Left lung (tissue), 10 donors: ENCODE results near the gene AGAP1. TPM values are rescaled to one million over a fixed set of nuclear protein-coding genes. Genes with fewer than 3 reads are reported as not detected.
A peak's percentile ranks its signal among the peaks of the same experiment; 100 is the strongest.

ENCODE experiments used
- ATAC-seq: fragments of 200-7000 bp; cut with Tn5 transposase; one replicate; pipeline ENCODE4 v1.9.1; 2020; ENCODE audit warnings: moderate library complexity
- DNase-seq, 4 donors: peaks; one replicate each; pipeline ENCODE4 v3.0.0-alpha.2; 2013 to 2020
- H3K27ac ChIP-seq, 2 donors: fragments of 200-600 bp; sonication (generic) in 1 of 2; one replicate each; pipeline versions ENCODE4 v1.5.0 to v1.8.0; 2020 to 2021
- H3K27me3 ChIP-seq, 2 donors: fragments of 200-600 bp; sonication (generic) in 1 of 2; one replicate each; pipeline versions ENCODE4 v1.5.0 to v1.8.0; 2020 to 2021
- H3K36me3 ChIP-seq, 2 donors: fragments of 200-600 bp; sonication (generic) in 1 of 2; one replicate each; pipeline versions ENCODE4 v1.5.0 to v1.8.0; 2020 to 2021
- H3K4me1 ChIP-seq, 2 donors: fragments of 200-600 bp; one replicate each; pipeline ENCODE4 v1.8.0; 2021
- H3K4me3 ChIP-seq, 2 donors: fragments of 200-600 bp; sonication (generic) in 1 of 2; one replicate each; pipeline versions ENCODE4 v1.5.0 to v1.8.0; 2020 to 2021; ENCODE audit warnings: mild to moderate bottlenecking in 1 of 2
- H3K9me3 ChIP-seq, 2 donors: fragments of 200-600 bp; sonication (generic) in 1 of 2; one replicate each; pipeline versions ENCODE4 v1.5.0 to v1.8.0; 2020 to 2021
- intact Hi-C, 2 donors: fragments of 100-400 bp; cut with DNase I; formaldehyde crosslinking; loops; one replicate each; pipeline versions ENCODE4 v1.11.2 to v1.14.2; 2022
- polyA plus RNA-seq, 6 donors: library from polyadenylated mRNA; unstranded; fragments of 120-200 nt; gene quantifications; one replicate each; pipeline ENCODE4 v1.2.1, GENCODE V29; 2013; ENCODE audit not compliant: insufficient read length in 6 of 6
- total RNA-seq, 2 donors: library from RNA; stranded (reverse); fragmentation: NEBNext Ultra II Directional; extraction: Animal tissue kit (Norgen Biotek cat#: 25700); gene quantifications; one replicate each; pipeline ENCODE4 v1.2.1, GENCODE V29; 2021
- TF ChIP-seq, protein P1 (sequence below), 2 donors: fragments of 200-600 bp; sonication (generic) in 1 of 2; IDR thresholded peaks; one replicate each; pipeline versions ENCODE4 v1.5.0 to v1.8.0; 2021; ENCODE audit warnings: antibody characterized with exemption in 2 of 2
- donor health status: DM: no; HTN: yes; CAD: no.
- donor health status: DM: no; HTN: no; CAD: no.

AGAP1 gene
- total and polyA plus RNA-seq, 8 donors = 13.1 to 25.4 (median 22.4) TPM

GRCh38 chr2:235534678-235535422 is 41.0 kb downstream of the AGAP1 start:
- DNase-seq = no peak
- Histone ChIP-seq H3K4me1 (no peaks in the 10 kb centered on the region), H3K4me3 (no peak overlapping the region), H3K36me3 (no peaks in the 10 kb centered on the region), H3K27ac (no peak overlapping the region), H3K27me3 (no peaks in the 10 kb centered on the region), H3K9me3 (no peaks in the 10 kb centered on the region)
- ATAC-seq = no peak
- intact Hi-C loops = no loop called here
- TF ChIP-seq, protein P1, sequence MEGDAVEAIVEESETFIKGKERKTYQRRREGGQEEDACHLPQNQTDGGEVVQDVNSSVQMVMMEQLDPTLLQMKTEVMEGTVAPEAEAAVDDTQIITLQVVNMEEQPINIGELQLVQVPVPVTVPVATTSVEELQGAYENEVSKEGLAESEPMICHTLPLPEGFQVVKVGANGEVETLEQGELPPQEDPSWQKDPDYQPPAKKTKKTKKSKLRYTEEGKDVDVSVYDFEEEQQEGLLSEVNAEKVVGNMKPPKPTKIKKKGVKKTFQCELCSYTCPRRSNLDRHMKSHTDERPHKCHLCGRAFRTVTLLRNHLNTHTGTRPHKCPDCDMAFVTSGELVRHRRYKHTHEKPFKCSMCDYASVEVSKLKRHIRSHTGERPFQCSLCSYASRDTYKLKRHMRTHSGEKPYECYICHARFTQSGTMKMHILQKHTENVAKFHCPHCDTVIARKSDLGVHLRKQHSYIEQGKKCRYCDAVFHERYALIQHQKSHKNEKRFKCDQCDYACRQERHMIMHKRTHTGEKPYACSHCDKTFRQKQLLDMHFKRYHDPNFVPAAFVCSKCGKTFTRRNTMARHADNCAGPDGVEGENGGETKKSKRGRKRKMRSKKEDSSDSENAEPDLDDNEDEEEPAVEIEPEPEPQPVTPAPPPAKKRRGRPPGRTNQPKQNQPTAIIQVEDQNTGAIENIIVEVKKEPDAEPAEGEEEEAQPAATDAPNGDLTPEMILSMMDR (IDR thresholded peaks at IDR 0.05) = no peak

- Histone ChIP-seq H3K4me3 (no peak overlapping the region), H3K27ac (no peak overlapping the region), H3K9me3 (no peaks in the 10 kb centered on the region), H3K36me3 (no peaks in the 10 kb centered on the region), H3K4me1 (no peaks in the 10 kb centered on the region), H3K27me3 (no peaks in the 10 kb centered on the region)
- DNase-seq (peak in 1 of 4 donors; percentile 39), ATAC-seq (no peak)
- intact Hi-C loops = no loop called here
- TF ChIP-seq, protein P1 (IDR thresholded peaks at IDR 0.05) = no peak
Observed at GRCh38 chr2:235535423-235536130, 41.7 kb downstream of the AGAP1 start.

GRCh38 chr2:235536711-235537110 is 42.9 kb downstream of the AGAP1 start:
- Histone ChIP-seq H3K9me3 (no peaks in the 10 kb centered on the region), H3K36me3 (no peaks in the 10 kb centered on the region), H3K27ac (no peak overlapping the region), H3K27me3 (no peaks in the 10 kb centered on the region), H3K4me1 (no peaks in the 10 kb centered on the region), H3K4me3 (no peak overlapping the region)
- no peak for DNase-seq
- TF ChIP-seq, protein P1 (IDR thresholded peaks at IDR 0.05) = no peak
- ATAC-seq = no peak
- intact Hi-C loops = no loop called here

GRCh38 chr2:235537186-235537585 is 43.3 kb downstream of the AGAP1 start:
- no peaks in the 10 kb centered on the region for H3K36me3 ChIP-seq
- H3K4me1 ChIP-seq = no peaks in the 10 kb centered on the region
- intact Hi-C loops = no loop called here
- H3K9me3 ChIP-seq = no peaks in the 10 kb centered on the region
- ATAC-seq = no peak
- no peak overlapping the region for H3K27ac ChIP-seq
- DNase-seq = peak in 1 of 4 donors; percentile 67
- TF ChIP-seq, protein P1 (IDR thresholded peaks at IDR 0.05) = no peak
- H3K27me3 ChIP-seq = no peaks in the 10 kb centered on the region
- H3K4me3 ChIP-seq = no peak overlapping the region

- Histone ChIP-seq H3K9me3 (no peaks in the 10 kb centered on the region), H3K27ac (no peak overlapping the region), H3K27me3 (no peaks in the 10 kb centered on the region), H3K4me3 (no peak overlapping the region), H3K36me3 (no peaks in the 10 kb centered on the region), H3K4me1 (no peaks in the 10 kb centered on the region)
- ATAC-seq = no peak
- intact Hi-C loops = no loop called here
- DNase-seq = no peak
- TF ChIP-seq, protein P1 (IDR thresholded peaks at IDR 0.05) = no peak
Observed at GRCh38 chr2:235537587-235537986, 43.7 kb downstream of the AGAP1 start.
